Fibroblast of skin of left quadriceps (primary cell): ENCODE data around the gene YBX3.

Experiments used
- DNase-seq, 2 experiments: peaks; one replicate each; pipeline ENCODE4 v3.0.0-alpha.2; 2013; ENCODE audit warnings: low read depth in 2 of 2

YBX3 gene

GRCh38 chr12:10669533-10669932, 53.6 kb downstream of the YBX3 start:
- no peak for DNase-seq

- DNase-seq, result no peak
Observed at GRCh38 chr12:10668526-10668925, 54.6 kb downstream of the YBX3 start.

DNA sequence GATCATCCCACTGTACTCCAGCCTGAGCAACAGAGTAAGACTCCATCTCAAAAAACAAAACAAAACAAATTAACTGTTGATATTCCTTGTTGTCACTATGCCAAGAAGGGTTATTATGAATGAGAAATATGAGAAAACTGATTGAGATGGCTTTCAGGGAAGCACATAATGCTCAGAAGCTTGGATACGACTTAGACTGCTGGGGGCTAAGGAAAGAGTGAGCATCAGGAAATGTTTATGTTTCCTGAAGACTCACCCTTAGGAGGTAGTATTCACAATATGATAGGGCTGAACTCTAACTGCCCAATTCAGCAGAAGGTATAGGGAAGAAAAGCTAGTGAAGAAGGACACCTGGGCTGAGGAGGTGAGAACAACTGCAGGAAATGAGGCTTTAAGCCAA, 55.5 kb downstream of the YBX3 start:
- DNase-seq, result no peak

DNA sequence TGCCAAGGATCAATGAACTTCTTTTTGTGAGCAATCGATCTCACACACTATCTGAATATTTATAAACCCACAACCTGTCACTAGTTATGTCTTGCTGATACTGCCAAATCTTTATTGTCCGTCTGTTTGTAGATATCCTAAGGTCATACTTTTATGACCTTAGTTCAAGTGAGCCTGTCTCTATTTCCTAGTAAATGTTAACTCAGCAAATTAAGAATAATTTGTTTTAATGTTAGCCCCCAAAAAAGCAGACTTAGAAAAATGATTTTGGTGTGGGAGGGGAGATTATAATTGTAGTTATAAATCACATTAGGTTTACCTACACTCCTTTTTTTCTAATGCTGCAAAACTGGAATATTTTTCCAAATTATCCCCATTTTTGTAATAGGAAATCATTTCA, 58.6 kb downstream of the YBX3 start:
- no peak for DNase-seq

- no peak for DNase-seq
Observed at GRCh38 chr12:10663869-10664268, 59.3 kb downstream of the YBX3 start.

- DNase-seq, result peak in 1 of 2 experiments; percentile 9
Observed at GRCh38 chr12:10661338-10661737, 61.8 kb downstream of the YBX3 start.

DNA sequence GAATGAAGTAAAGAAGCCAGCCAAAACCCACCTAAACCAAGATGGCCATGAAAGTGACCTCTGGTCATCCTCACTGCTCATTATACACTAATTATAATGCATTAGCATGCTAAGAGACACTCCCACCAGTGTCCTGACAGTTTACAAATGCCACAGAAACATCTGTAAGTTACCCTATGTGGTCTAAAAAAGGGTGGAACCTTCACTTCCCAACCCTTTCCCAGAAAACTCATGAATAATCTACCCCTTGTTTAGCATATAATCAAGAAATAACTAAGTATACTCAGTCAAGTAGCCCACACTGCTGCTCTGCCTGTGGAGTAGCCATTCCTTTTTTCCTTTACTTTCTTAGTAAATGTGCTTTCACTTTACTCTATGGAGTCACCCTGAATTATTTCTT, 69.1 kb downstream of the YBX3 start:
- no peak for DNase-seq

DNA sequence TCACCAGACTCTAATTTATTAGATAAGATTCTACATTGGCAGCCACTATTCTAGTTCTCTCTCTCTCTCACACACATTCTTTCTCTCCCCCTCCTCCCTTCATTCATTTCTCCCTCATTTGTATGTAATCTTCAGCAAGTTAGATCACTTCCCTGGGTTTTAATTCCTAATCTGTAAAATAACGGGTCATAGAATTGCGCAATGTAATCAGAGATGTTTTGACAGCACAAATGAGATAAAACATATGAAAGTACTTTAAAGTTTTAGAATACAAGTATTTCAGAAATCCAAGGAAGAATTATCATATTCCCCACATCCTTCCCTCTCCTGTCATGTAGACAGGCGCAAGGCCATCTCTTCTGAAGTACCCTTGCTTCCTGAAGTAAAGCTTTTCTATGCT, 70.9 kb downstream of the YBX3 start:
- no peak for DNase-seq
